Measurements from ENCODE around the gene PRTFDC1.

DNA sequence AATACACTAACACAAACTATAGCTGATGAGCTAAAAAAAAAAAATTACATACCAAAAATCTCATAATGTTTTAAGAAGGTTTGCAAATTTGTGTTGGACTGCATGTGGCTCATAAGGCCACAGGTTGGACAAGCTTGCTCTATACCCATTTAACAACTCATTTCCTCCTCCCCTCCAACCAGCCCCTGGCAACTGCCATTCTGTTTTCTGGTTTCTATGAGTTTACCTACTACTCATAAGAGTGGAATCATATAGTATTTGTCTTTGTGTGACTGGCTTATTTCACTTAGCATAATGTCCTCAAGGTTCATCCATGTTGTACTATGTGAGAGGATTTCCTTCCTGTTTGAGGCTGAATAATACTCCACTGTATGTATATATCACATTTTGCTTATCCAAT, 128.3 kb downstream of the PRTFDC1 start:
- TF ChIP-seq POLR2A (IDR thresholded peaks at IDR 0.05; ENCODE audit: low read depth, low read length) (no peak), POLR2AphosphoS5 (IDR thresholded peaks at IDR 0.05; ENCODE audit: low read depth, low read length) (no peak)

Data from GM12892 (cell line).